OCI-M2 (cell line): ENCODE measurements around the gene IRGQ.
"Not testable (repeated sequence)": the region's sequence is repeated elsewhere in the genome, so short reads cannot be mapped to it uniquely, and the experiment has no call there.

Experiments used
- DNase-seq: peaks from one replicate; lab custom pipeline; 2025; ENCODE audit not compliant: unreplicated experiment; lab: John Stamatoyannopoulos, UW

The IRGQ gene

DNA sequence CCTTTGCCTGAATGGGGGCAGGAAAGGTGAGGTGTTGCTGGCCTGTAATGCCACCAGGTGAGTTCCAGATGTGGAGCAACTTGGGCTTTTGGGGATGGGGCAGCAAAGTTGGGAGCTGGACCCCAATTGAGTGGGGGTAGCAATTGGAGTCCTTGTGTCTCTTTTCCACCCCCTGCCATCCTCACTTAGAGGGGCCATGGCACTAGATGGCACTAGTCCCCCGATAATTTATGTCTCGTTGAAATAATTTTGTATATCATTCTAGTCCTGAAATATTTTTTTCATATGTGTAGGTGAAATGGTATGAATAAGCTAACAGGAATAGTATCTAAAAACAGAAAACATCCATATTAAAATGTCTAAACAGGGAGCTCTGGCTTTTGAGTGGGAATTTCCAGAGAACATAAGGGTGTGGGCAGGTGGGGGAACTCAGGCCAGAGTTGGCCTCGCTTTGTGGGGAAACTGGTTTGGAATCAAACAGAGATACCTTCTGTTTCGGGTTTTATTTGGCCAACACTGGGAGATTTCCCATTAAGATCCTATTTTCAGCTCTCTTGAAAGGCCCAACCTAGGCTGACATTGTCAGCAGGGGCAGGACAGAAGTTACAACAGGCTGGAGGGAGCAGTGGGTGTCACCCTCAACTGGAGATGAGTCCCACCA is 3.8 kb upstream of the IRGQ start:
- DNase-seq, result no peak

DNA sequence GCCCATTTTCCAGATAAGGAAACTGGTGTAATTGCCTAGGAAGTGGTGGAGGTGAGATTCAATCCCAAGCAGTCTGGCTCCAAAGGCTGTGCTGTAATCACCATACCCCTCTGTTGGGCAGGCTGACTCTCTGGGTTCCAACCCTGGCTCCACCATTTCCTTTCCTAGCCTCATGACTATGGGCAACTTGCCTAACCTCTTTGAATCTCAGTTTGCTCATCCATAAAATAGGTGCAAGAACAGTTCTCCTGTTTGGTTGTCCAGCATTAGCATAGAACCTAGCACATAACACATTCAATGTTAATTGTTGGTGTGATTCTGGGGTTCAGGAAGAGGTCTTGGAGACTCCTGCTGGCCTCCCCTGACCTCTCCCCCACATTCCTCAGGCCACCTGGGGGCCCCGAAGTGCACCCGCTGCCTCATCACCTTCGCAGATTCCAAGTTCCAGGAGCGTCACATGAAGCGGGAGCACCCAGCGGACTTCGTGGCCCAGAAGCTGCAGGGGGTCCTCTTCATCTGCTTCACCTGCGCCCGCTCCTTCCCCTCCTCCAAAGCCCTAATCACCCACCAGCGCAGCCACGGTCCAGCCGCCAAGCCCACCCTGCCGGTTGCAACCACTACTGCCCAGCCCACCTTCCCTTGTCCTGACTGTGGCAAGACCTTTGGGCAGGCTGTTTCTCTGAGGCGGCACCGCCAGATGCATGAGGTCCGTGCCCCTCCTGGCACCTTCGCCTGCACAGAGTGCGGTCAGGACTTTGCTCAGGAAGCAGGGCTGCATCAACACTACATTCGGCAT is 2.7 kb upstream of the IRGQ start:
- DNase-seq, result no peak

DNA sequence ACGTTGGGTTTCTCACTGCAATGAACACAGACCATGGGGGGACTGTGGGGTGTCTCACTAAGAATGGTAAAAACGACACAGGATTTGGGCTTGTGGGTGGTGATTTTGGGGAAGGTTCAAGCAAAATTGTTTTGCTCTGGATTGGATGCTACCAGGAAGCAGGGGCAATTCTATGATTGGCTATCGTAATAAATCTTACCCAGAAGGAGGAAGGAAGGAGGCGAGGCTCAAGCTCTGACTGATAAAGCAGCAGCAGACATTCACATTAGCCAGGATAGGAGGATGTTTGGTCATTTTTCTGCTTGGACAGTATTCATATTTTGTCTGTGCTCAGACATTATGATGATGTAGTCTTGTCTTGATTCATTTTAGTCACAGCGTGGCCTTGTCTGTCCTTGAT is 1.9 kb upstream of the IRGQ start:
- DNase-seq, result no peak

DNA sequence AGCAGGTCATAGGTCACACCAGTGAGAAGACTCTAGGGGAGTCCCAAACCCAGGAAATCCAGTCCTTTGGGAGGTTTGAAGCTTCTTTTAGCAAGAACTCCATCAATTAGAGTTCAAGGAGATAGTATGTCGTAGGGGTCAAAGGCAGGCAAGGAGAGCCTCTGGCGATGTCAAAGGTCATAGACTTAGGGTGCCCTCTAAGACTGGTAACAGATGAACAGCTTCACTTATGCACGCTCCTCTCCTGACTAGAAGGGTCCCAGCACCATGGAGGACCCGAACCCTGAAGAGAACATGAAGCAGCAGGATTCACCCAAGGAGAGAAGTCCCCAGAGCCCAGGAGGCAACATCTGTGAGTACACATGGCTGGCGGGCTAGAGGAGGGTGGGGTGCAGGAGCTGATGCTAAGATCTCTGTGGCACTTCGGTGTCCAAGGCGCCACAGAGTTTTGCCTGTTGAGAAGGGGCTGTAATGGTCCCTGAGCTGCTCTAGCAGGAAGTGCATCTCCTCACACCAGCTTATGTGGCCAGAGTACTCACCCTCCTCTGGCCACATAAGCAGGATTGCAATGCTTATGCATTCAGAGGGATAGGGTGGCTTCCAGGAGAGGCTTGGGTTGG is 1.0 kb upstream of the IRGQ start:
- DNase-seq, result no peak

- DNase-seq, result no peak
These were observed 332 bp downstream of the IRGQ start for GRCh38 chr19:43595605-43595998.

- DNase-seq, result peak; percentile 34
These were observed 977 bp downstream of the IRGQ start for GRCh38 chr19:43594710-43595604.

- no peak for DNase-seq
These were observed 1.7 kb downstream of the IRGQ start for GRCh38 chr19:43594081-43594697.

DNA sequence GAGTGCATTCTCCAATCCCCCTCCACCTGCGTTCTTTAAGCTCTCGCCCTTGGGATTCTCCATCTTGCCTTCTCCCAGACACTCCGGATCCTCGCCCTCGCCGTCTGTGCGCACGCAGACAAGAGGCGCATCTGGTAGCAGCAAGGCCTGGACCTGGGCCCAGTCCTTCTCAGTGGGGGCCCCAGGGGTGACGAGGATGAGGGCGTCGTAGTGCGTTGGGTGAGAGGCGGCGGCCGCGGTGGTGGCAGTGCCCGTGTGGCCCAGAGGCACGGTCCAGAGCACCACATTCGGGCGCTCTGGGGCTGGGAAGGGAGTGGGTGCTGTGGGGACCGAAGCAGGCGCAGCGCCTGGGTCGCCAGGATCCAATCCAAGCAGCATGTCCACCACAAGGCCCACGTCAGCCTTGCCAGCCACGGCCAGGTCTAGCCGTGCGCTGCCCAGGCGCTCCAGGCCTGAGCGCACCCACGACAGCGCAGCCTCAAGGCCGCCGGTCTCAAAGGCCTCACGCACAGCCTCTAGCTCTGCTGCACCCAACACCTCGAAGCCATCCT is 3.1 kb downstream of the IRGQ start:
- no peak for DNase-seq

GRCh38 chr19:43591904-43592772 is 3.8 kb downstream of the IRGQ start:
- DNase-seq, result no peak

- DNase-seq, result no peak
These were observed 6.3 kb downstream of the IRGQ start for GRCh38 chr19:43589678-43590077.

- DNase-seq, result no peak
These were observed 6.7 kb downstream of the IRGQ start for GRCh38 chr19:43589277-43589676.

GRCh38 chr19:43587029-43587428 is 8.9 kb downstream of the IRGQ start:
- not testable (repeated sequence) for DNase-seq

DNA sequence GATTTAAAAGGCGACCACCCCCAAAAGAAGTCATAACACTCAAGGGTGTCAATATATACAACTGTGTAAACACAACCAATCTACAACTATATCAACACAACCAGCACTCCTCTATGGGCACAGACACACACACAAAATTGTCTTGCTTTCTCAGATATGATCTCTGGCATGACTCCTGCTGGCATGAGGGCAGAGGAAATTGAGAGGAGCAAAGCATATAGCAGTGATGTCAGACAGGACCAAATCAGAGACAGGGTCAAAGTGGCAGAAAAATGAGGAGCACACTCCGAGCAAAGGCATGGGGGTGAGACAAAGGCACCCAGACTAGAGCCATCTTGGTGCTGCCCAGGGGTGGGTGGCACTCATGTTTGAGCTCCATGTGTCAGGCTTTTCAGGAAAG is 9.6 kb downstream of the IRGQ start:
- no peak for DNase-seq

DNA sequence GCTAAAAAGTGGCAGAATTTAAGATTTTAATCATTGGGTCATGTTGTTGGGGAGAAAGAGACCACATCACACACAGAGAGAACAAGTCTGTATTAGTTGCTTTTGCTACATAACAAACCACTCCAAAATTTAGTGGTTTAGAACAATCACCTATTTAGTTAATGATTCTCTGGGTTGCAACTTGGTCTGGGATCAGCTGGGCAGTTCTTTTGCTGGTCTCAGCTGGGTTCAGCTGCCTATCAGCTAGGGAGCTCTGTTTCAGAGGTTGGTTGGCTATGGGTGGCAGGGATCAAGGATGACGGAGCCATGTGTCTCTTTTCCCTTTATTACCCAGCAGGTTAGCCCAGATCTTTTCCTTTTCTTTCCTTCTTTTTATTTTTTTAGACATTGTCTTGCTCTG is 11.4 kb downstream of the IRGQ start:
- DNase-seq, result no peak

GRCh38 chr19:43582495-43582894 is 13.4 kb downstream of the IRGQ start:
- DNase-seq, result no peak

DNA sequence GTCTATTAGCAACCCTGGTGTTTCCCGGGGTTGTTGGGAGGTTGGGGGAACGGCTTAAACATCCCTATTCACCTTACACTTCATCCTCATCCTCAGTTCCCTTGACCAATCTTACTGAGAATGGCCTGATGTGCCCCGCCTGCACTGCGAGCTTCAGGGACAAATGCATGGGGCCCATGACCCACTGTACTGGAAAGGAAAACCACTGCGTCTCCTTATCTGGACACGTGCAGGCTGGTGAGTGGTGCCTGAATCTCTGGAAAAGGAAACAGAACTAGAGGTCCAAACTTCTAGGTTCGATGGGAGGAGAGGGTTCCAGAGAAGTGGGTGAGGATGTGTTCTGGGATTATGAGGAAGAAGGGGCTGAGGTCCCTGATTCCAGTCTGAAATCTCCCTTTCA is 14.5 kb downstream of the IRGQ start:
- DNase-seq, result no peak

GRCh38 chr19:43578787-43579186 is 17.1 kb downstream of the IRGQ start:
- DNase-seq, result no peak

DNA sequence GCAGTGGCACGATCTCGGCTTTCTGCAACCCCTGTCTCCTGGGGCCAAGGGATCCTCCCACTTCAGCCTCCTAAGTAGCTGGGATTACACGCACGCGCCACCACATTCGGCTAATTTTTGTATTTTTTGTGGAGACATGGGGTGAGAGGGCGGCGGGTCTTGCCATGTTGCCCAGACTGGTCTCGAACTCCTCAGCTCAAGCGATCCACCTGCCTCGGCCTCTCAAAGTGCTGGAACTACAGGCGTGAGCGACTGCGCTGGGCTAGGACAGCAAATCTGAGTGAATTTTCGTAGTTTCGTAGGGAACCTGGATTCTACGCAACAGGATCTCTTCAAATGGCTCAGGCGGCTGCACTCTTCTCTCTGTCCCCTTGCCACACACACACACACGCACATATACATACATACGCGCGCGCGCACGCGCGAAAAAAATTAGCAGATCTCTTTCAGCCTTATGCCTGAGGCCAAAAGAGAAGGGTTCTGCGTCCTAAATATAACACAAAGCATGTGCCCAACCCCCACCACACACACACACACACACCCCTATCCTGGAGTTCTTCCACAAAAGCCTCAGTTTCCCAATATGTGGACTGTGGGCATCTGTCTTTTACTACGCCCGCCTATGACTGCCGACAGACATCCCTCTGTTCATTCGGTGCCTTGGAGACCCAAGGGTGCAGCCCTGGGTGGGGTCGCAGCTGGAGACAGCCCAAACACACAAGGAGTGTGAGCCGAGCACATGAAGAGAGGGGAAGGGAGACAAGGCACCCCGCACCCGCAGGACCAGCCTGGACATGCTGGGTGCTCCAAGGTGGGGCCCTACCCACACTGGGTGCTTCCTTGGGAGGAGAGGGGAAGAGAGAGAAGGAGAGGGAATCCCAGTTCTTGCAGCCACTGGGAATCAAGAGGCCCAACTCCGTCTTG is 19.7 kb downstream of the IRGQ start:
- DNase-seq, result no peak
